Activated CD4-positive, alpha-beta memory T cell treated with anti-CD3 and anti-CD28 coated beads for 36 hours (primary cell): ENCODE results near the gene DCAF8. TPM values are rescaled to one million over a fixed set of nuclear protein-coding genes. Genes with fewer than 3 reads are reported as not detected.

Source experiments
- CTCF ChIA-PET: fragments of 350-600 bp; sonication (Branson Sonifier 250); formaldehyde crosslinking; loops from one replicate; lab custom pipeline; 2021; ENCODE audit warnings: antibody characterized with exemption, inconsistent platforms; lab: Charles Lee
- POLR2A ChIA-PET: fragments of 350-600 bp; sonication (Branson Sonifier 250); formaldehyde crosslinking; loops from one replicate; lab custom pipeline; 2021; ENCODE audit warnings: antibody characterized with exemption; lab: Charles Lee
- DNase-seq: peaks from one replicate; pipeline ENCODE4 v3.0.0-alpha.2; 2020
- H3K27ac Mint-ChIP-seq: one replicate; pipeline ENCODE4 v1.8.0; 2021; ENCODE audit warnings: mixed read lengths
- H3K27me3 Mint-ChIP-seq: one replicate; pipeline ENCODE4 v1.8.0; 2021; ENCODE audit warnings: mixed read lengths
- H3K36me3 Mint-ChIP-seq: one replicate; pipeline ENCODE4 v1.8.0; 2021; ENCODE audit warnings: mixed read lengths
- H3K4me1 Mint-ChIP-seq: one replicate; pipeline ENCODE4 v1.8.0; 2021; ENCODE audit warnings: low read depth, mixed read lengths
- H3K4me3 Mint-ChIP-seq: one replicate; pipeline ENCODE4 v1.8.0; 2021; ENCODE audit warnings: mild to moderate bottlenecking, mixed read lengths
- H3K9me3 Mint-ChIP-seq: one replicate; pipeline ENCODE4 v1.8.0; 2021; ENCODE audit warnings: mixed read lengths
- intact Hi-C: fragments of 100-400 bp; cut with micrococcal nuclease; formaldehyde crosslinking; loops from one replicate; pipeline ENCODE4 v1.15.1; 2023
- total RNA-seq, 2 experiments: library from RNA; stranded (reverse); gene quantifications; one replicate each; pipeline ENCODE4 v1.2.3, GENCODE V29; 2021

Gene DCAF8
- total RNA-seq, 2 experiments from 2014 or later: 142 to 150 TPM

- intact Hi-C loops: loop anchor here (5.0 kb wide), 1 partner anchor 112 kb away; the partner anchor contains the start of gene IGSF8
- peak overlapping the region; percentile 54 for H3K27ac Mint-ChIP-seq
- peaks cover 29% of the 10 kb centered on the region for H3K36me3 Mint-ChIP-seq
- DNase-seq: no peak
- POLR2A ChIA-PET: no interaction called here
- peaks cover 49% of the 10 kb centered on the region for H3K4me1 Mint-ChIP-seq
- no peaks in the 10 kb centered on the region for H3K9me3 Mint-ChIP-seq
- no peaks in the 10 kb centered on the region for H3K27me3 Mint-ChIP-seq
- CTCF ChIA-PET: interaction anchor here (1.0 to 2.0 kb wide), 3 partner anchors 10 to 43 kb away, joined by 3 to 7 read pairs (median 5); no protein-coding TSS in a partner anchor
- H3K4me3 Mint-ChIP-seq: no peak overlapping the region
Measured at GRCh38 chr1:160209321-160210046, 52.9 kb downstream of the DCAF8 start.

GRCh38 chr1:160208557-160209320 lies 53.6 kb downstream of the DCAF8 start:
- intact Hi-C loops: loop anchor here (5.0 kb wide), 1 partner anchor 111 kb away; the partner anchor contains the start of gene IGSF8
- H3K36me3 Mint-ChIP-seq: peaks cover 26% of the 10 kb centered on the region

DNA sequence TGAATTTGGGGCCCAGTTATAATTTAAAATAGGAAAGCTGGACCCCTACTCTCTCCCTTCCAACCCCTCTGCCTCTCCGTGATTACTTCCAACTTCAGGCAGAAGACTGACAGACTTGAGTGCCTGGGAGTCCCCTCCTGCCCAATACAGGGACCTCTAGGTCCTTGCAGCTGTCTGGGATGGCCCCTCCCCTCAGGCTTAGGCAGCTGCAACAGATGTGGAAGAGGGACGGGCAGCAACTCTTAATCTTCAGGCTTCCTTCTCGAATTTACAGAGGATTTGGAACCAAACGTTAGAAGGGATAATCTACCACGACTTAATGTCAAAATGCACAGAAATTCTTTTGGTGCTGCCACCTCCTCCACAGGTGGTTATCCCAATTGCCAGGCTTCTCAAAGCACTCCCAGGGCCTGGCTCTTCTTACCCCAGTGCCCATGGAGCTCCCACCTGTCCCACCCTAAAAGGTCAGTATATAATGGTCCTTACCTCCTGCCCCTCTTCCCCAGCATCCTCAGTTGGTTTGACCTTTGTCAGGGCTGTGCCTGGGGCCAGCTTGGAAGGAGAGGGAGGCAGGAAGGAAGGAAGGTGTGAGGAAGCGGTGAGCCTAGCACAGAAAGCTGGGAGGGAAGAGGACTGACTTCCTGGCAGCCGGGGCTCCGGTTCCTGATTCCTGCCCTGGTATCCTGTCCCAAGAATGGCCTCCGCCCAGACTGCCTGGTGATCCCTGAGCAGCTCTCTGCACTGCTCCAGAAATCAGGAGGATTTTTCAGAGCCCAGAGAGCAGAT lies 54.4 kb downstream of the DCAF8 start:
- Mint-ChIP-seq H3K4me1 (peaks cover 56% of the 10 kb centered on the region), H3K9me3 (no peaks in the 10 kb centered on the region), H3K27me3 (no peaks in the 10 kb centered on the region), H3K27ac (peak overlapping the region; percentile 54), H3K4me3 (no peak overlapping the region), H3K36me3 (peaks cover 21% of the 10 kb centered on the region)
- CTCF ChIA-PET: interaction anchor here (1.0 to 3.0 kb wide), 7 partner anchors 11 to 106 kb away, joined by 3 to 9 read pairs (median 7); no protein-coding TSS in a partner anchor
- POLR2A ChIA-PET: interaction anchor here (0.5 kb wide), 1 partner anchor 21 kb away, joined by 4 read pairs; no protein-coding TSS in a partner anchor
- DNase-seq: no peak
- intact Hi-C loops: loop anchor here (2.0 to 5.0 kb wide), 3 partner anchors 55 to 135 kb away; partner anchors contain the start of genes COPA, DCAF8, IGSF8 and NCSTN

More at GRCh38 chr1:160208557-160209320, 53.6 kb downstream of the DCAF8 start:
- Mint-ChIP-seq H3K4me3 (no peak overlapping the region), H3K9me3 (no peaks in the 10 kb centered on the region), H3K27ac (peak overlapping the region; percentile 54), H3K27me3 (no peaks in the 10 kb centered on the region), H3K4me1 (peaks cover 56% of the 10 kb centered on the region)
- ChIA-PET POLR2A (interaction anchor here (0.5 kb wide), 1 partner anchor 20 kb away, joined by 4 read pairs; no protein-coding TSS in a partner anchor), CTCF (interaction anchor here (1.0 to 2.0 kb wide), 5 partner anchors 11 to 107 kb away, joined by 3 to 8 read pairs (median 5); no protein-coding TSS in a partner anchor)
- no peak for DNase-seq

DNA sequence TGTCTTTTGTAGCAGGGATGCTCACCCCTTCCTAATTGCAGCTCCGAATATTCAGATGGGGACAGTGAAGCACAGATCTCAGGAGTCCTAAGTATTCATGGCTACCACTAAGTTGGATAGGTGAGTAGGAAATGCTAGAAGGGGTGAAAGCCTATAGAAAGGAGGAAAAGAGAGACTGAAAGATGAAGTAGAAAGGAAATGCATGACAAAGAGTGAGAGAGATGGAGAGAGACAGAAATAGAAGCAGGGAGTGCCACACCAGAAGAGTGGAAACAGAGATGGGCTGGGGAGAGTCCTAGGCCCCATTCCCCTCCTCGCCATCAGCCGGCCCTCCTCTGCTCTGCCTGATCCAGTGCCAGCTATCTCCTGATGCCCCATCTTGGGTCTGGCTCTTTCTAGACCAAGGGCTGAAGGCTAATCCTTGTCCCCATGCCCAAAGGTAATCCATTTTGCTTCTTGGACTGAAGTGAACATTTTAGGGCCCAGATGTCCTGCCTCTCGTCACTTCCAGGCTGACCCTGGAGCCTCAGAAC lies 55.2 kb downstream of the DCAF8 start:
- Mint-ChIP-seq H3K4me3 (peak overlapping the region; percentile 87), H3K9me3 (no peaks in the 10 kb centered on the region), H3K27ac (peak overlapping the region; percentile 82), H3K27me3 (no peaks in the 10 kb centered on the region), H3K4me1 (peaks cover 56% of the 10 kb centered on the region), H3K36me3 (peaks cover 16% of the 10 kb centered on the region)
- CTCF ChIA-PET: interaction anchor here (0.8 to 3.0 kb wide), 5 partner anchors 12 to 122 kb away, joined by 3 to 9 read pairs (median 8); no protein-coding TSS in a partner anchor
- intact Hi-C loops: loop anchor here (2.0 to 5.0 kb wide), 3 partner anchors 56 to 136 kb away; partner anchors contain the start of genes COPA, DCAF8, IGSF8 and NCSTN
- POLR2A ChIA-PET: interaction anchor here (1.4 kb wide), 1 partner anchor 109 kb away, joined by 3 read pairs; the partner anchor contains the start of gene IGSF8
- no peak for DNase-seq

GRCh38 chr1:160206421-160207117 lies 55.8 kb downstream of the DCAF8 start:
- ChIA-PET CTCF (interaction anchor here (0.8 to 10.5 kb wide), 5 partner anchors 14 to 121 kb away, joined by 3 to 70 read pairs (median 8); no protein-coding TSS in a partner anchor), POLR2A (interaction anchor here (1.1 to 1.4 kb wide), 2 partner anchors 78 to 109 kb away, joined by 3 to 4 read pairs; partner anchors contain the start of genes IGSF8 and PEX19)
- peak overlapping the region; percentile 82 for H3K27ac Mint-ChIP-seq
- peak overlapping the region; percentile 87 for H3K4me3 Mint-ChIP-seq
- no peak for DNase-seq
- H3K4me1 Mint-ChIP-seq: peaks cover 56% of the 10 kb centered on the region
- H3K36me3 Mint-ChIP-seq: peaks cover 14% of the 10 kb centered on the region
- H3K9me3 Mint-ChIP-seq: no peaks in the 10 kb centered on the region
- H3K27me3 Mint-ChIP-seq: no peaks in the 10 kb centered on the region
- intact Hi-C loops: loop anchor here (2.0 to 5.0 kb wide), 3 partner anchors 56 to 136 kb away; partner anchors contain the start of genes COPA, DCAF8, IGSF8 and NCSTN

GRCh38 chr1:160206036-160206389 lies 56.3 kb downstream of the DCAF8 start:
- H3K4me3 Mint-ChIP-seq: peak overlapping the region; percentile 87
- peaks cover 12% of the 10 kb centered on the region for H3K36me3 Mint-ChIP-seq
- POLR2A ChIA-PET: interaction anchor here (1.1 to 1.4 kb wide), 2 partner anchors 79 to 108 kb away, joined by 3 to 4 read pairs; partner anchors contain the start of genes IGSF8 and PEX19
- CTCF ChIA-PET: interaction anchor here (0.8 to 10.5 kb wide), 5 partner anchors 13 to 120 kb away, joined by 3 to 70 read pairs (median 8); no protein-coding TSS in a partner anchor
- no peaks in the 10 kb centered on the region for H3K9me3 Mint-ChIP-seq
- intact Hi-C loops: loop anchor here (2.0 to 5.0 kb wide), 3 partner anchors 57 to 137 kb away; partner anchors contain the start of genes COPA, DCAF8, IGSF8 and NCSTN
- peak overlapping the region; percentile 82 for H3K27ac Mint-ChIP-seq
- no peaks in the 10 kb centered on the region for H3K27me3 Mint-ChIP-seq
- peak; percentile 76 for DNase-seq
- peaks cover 56% of the 10 kb centered on the region for H3K4me1 Mint-ChIP-seq

DNA sequence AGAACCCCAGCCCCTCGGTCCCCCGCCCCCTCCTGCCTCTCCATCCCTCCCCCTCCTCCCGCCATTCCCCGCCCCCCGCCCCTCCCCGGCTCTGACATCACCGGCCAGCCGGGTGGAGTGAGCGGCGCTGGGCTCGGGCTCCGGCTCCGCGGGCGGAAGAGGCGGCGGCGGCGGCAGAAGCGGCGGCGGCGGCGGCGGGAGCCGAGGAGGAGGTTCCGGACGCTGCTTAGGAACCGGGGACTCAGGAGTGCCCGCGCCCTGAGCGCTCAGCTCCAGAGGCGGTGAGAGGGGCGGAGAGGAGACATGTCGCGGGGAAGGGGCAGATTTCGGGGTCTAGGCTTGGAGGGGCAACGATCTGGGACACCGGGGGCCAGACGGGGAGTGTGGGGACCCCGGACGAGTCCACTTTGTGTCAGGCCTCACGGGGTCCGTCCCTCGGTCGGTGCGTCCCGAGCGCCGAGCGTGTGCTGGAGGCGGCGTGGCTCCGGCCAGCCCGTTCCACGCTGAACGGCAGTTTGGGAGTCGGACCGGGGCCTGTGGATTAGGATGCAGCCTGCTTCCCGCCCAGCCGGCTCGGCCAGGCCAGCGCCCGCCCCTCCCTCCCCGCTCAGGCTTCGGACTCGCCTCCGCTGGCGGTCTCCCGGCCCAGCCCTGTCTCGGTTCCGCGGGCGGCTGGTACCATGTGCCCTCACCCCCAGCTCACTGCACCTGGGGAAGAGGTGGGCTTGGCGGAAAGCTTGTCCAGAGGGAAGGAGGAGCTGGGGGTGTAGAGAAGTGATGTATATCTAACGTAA lies 56.9 kb downstream of the DCAF8 start, which contains the start of gene PEA15:
Gene PEA15, plus strand, starts transcription at position 143 of the 794 bp plus-strand sequence. CDS start 6,161 bp downstream, outside the sequence.
- no peaks in the 10 kb centered on the region for H3K9me3 Mint-ChIP-seq
- peak; percentile 80 for DNase-seq
- intact Hi-C loops: loop anchor here (2.0 to 5.0 kb wide), 3 partner anchors 57 to 137 kb away; partner anchors contain the start of genes COPA, DCAF8, IGSF8 and NCSTN
- peaks cover 10% of the 10 kb centered on the region for H3K36me3 Mint-ChIP-seq
- ChIA-PET POLR2A (interaction anchor here (1.1 to 1.4 kb wide), 2 partner anchors 80 to 107 kb away, joined by 3 to 4 read pairs; partner anchors contain the start of genes IGSF8 and PEX19), CTCF (interaction anchor here (1.0 to 10.5 kb wide), 6 partner anchors 13 to 104 kb away, joined by 3 to 70 read pairs (median 16); no protein-coding TSS in a partner anchor)
- peak within 1 kb of the TSS; percentile 82 for H3K27ac Mint-ChIP-seq
- peaks cover 54% of the 10 kb centered on the region for H3K4me1 Mint-ChIP-seq
- H3K27me3 Mint-ChIP-seq: no peaks in the 10 kb centered on the region
- peak within 1 kb of the TSS; percentile 87 for H3K4me3 Mint-ChIP-seq

DNA sequence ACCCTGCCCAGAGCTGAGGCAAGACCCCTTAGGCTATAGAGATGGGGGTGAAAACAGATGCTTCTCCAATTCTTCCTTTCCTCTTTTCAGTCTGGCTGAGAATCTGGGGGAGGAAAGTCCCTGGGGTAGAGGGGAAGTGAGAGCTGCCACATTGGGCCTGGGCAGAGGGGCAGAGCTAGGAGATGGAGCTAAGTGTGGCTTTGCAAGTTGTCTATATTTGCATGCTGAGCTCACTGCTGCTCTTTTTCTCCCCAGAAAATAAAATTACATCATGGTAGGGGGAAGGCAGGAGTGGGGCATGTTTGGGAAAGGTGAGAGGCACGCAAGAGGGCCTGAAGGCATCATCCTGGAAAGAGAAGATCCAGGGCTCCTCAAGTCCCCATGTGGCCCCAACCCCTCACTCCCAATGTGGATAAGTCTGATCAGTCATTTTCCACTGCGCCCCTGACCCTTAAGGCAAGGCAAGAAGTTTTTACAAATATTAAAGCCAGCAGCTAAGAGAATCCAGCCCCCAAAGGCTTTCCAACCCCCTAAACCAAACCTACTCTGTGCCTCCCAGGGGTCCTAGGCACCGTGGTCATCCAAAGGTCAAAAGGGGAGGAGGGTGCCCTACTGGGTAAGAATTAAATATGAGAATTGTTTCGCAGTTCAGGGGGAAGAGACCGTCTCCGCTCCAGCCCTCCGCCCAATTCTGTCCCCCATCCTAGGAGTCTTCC lies 57.7 kb downstream of the DCAF8 start:
- ChIA-PET POLR2A (interaction anchor here (1.0 to 1.6 kb wide), 2 partner anchors 58 to 80 kb away, joined by 3 to 4 read pairs; partner anchors contain the start of gene PEX19), CTCF (interaction anchor here (0.7 to 10.5 kb wide), 4 partner anchors 12 to 87 kb away, joined by 3 to 70 read pairs (median 29); no protein-coding TSS in a partner anchor)
- H3K4me3 Mint-ChIP-seq: peak overlapping the region; percentile 87
- peak overlapping the region; percentile 82 for H3K27ac Mint-ChIP-seq
- H3K36me3 Mint-ChIP-seq: peaks cover 4% of the 10 kb centered on the region
- peak; percentile 33 for DNase-seq
- no peaks in the 10 kb centered on the region for H3K9me3 Mint-ChIP-seq
- intact Hi-C loops: loop anchor here (5.0 kb wide), 1 partner anchor 107 kb away; the partner anchor contains the start of gene IGSF8
- H3K27me3 Mint-ChIP-seq: no peaks in the 10 kb centered on the region
- peaks cover 47% of the 10 kb centered on the region for H3K4me1 Mint-ChIP-seq
